GM19035 (cell line): ENCODE results near the gene KRT84.

Experiments used
- ATAC-seq: cut with Tn5 transposase; IDR thresholded peaks from one replicate; pipeline ENCODE4 v1.9.1; 2021; ENCODE audit not compliant: unreplicated experiment

Gene KRT84

GRCh38 chr12:52389313-52390207 is 4.1 kb upstream of the KRT84 start:
- no peak for ATAC-seq

DNA sequence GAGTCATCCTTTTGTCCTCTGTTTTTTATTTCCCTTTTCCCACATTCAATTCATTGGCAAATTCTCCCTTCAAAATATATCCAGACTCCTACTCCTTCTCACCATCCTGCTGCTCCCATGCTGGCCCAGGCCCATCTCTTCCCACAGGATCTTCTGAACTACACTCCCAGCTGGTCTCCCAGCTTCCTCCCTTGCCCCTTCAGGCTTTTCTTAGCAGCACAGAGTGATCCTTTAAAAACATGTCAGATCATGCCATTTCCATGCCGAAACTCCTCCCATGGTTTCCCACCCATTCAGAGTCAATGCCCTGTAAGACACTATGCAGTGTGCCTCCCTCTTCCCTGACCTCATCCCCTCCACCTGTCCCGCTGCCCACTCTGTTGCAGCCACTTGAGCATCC is 2.4 kb upstream of the KRT84 start:
- no peak for ATAC-seq

- no peak for ATAC-seq
These were observed 2.1 kb downstream of the KRT84 start for GRCh38 chr12:52383331-52383730.

DNA sequence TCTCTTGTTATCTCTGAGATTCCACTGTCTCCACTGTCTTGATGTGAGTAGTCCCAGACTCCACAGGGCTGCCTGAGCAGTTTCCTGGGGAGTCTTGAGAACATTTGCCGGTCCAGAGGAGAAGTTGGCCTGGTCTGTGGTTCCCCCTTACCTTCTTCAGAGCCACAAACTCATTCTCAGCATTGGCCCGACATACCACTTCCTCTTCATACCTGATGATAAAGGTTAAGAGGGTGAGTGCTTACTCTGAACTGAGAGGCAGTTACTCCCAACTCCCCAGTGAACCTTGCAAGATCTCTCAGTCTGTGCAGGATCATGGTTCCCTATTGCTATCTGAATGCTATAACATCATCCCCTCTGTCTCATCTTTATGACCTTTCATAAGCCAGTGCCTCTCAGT is 2.6 kb downstream of the KRT84 start:
- no peak for ATAC-seq

DNA sequence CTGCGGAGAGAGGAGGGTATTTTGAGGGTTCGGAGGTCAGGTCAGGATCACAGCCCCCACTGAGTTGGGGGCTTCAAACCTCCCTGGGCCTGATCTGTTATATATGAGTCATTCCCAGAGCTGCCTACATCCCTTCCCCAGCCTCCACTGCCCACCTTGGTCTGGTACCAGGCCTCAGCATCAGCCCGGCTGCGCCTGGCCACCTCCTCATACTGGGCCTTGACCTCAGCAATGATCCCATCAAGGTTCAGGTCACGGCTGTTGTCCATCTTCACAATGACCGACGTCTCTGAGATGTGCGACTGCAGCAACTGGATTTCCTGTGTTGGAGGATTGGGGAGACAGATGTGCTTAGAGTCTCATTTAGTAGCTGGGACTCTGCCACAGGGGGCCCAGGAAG is 4.2 kb downstream of the KRT84 start:
- no peak for ATAC-seq

GRCh38 chr12:52380271-52380694 is 5.2 kb downstream of the KRT84 start:
- ATAC-seq = no peak

GRCh38 chr12:52379536-52379935 is 5.9 kb downstream of the KRT84 start:
- ATAC-seq = no peak

- no peak for ATAC-seq
These were observed 7.4 kb downstream of the KRT84 start for GRCh38 chr12:52378091-52378490.

GRCh38 chr12:52377266-52377665 is 8.2 kb downstream of the KRT84 start:
- no peak for ATAC-seq

DNA sequence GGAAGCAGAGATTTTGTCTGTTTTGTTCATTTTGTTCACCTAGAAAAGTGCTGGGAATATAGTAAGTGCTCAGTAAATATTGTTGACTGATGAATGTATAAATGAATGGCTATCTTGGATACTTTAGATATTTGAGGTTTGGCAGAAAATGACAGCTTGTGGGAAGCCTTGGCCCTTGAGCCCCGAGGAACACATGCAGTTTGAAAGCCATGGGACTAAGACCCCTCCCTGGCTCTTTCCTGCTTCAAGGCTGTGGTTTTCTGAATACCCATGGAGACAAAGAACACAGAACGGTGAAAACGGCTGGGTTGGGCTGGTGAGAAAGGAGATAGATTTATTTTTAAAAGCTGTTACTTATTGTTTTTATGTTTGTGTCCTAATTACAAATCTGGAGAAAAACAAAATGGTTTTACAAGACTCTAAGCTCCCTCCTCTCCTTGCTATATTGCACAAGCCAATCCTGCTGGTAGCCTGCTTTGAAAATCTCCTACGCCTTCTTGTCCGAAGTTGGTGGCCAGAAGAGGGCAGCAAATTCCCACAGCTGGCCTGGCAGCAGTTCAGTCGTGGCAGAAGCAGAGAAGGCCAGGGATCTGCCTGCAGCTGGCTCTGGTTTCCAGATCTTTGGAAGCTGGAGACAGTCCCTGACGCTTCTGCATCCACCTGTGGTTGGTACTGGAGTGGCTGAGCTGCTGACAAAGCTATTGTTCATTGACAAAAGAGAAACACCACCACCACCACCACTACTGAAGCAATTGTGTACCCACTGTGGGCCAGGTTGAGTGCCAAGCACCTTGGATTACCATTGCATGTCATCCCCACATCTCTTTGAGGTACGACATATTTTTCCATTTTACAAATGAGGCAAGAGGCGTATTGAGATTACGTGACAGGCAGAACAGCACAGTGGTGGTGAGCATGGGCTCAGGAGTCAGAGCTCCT is 13.0 kb downstream of the KRT84 start:
- no peak for ATAC-seq

DNA sequence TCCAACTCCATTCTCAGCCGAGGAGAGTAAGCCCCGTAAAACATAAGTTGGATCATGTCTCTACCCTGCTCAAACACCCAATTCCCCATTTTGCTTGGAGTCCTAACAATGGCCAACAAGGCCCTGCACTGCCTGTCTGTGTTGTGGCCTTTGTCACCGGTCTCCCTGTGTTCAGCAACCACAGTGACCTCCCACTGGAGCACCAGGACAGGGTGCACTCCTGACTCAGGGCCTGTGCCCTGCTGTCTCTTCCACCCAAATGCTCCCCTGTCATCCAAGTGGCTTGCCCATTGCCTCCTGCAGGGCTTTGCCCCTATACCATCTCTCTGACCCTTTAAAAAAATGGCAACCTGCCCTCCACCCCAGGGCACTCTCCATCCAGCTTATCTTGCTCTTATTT is 13.7 kb downstream of the KRT84 start:
- no peak for ATAC-seq

- no peak for ATAC-seq
These were observed 14.4 kb downstream of the KRT84 start for GRCh38 chr12:52370926-52371608.

GRCh38 chr12:52369809-52370208 is 15.6 kb downstream of the KRT84 start:
- ATAC-seq = no peak

- ATAC-seq = no peak
These were observed 16.2 kb downstream of the KRT84 start for GRCh38 chr12:52369211-52369610.

- no peak for ATAC-seq
These were observed 16.9 kb downstream of the KRT84 start for GRCh38 chr12:52368508-52368907.

DNA sequence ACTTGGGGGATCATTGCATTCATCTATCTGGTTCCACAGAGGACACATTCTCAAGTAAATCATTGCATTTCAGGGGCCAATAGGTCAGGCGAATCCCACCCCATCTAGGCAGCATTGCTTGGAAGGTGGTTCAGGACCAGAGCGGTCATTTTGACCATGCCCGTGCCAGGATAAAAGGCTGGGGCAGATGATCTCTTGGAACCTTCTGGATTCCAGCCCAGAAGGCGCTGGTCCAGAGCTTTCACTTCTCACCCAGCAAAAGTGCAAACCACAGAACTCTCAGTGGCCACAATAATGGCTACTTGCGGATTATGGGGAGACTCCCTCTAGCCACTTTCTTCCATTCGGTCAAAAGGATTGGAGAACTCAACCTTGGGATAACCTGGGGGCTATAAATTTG is 17.6 kb downstream of the KRT84 start:
- ATAC-seq = no peak

GRCh38 chr12:52366738-52367485 is 18.5 kb downstream of the KRT84 start, which contains the start of gene KRT85:
KRT85 (minus strand) TSS chr12:52367481; CDS start chr12:52367405, 76 bp downstream.
- ATAC-seq = no peak

DNA sequence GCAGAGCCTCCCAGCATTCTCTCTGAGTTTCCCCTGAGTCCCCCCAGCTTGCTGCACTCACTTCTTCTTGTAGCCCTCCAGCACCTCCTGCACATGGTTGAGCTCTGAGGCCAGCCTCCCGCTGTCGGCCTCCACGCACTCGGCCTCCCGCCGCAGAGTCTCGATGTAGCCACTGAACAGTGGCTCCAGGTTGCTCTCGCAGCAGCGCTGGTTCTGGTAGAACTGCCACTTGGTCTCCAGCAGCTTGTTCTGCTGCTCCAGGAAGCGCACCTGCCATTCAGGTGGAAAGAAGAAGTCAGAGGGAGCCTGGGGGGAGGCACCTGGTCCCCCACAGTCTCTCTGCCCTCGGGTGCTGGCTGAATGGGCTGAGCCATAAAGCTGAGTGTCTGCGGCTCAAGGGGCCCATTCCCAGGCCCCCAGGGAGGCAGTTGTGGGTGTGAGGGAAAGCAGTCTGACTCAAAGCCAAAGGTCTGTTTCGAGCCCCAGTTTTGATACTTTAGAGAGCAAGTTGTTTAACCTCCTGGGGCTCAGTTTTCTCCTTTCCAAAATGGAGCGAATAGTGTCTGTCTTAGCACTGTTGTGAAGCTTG is 20.5 kb downstream of the KRT84 start:
- ATAC-seq = no peak

DNA sequence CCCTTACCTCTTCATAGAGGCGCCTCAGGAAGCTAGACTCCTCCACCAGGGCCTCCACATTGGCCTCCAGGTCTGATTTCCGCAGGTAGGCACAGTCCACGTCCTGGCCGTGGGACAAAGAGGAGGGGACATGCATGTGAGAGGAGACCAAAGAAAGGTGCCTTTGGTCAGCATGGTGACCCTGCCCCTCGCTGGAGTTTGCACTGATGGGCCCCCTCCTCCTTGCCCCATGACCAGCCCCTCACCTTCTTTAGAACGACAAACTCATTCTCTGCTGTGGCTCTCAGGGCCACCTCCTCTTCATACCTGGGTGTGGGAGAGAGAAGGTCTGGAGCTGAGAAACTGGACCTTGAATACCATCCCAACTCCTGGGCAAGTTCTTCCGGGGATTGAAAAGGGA is 21.4 kb downstream of the KRT84 start:
- ATAC-seq = no peak

- no peak for ATAC-seq
These were observed 22.3 kb downstream of the KRT84 start for GRCh38 chr12:52363111-52363679.
